ENCODE measurements around the gene FGF2. TPM values are rescaled to one million over a fixed set of nuclear protein-coding genes. Genes with fewer than 3 reads are reported as not detected.
"Not testable (repeated sequence)": the region's sequence is repeated elsewhere in the genome, so short reads cannot be mapped to it uniquely, and the experiment has no call there.

FGF2 gene
- total RNA-seq, 4 donors from 2014 or later, result 19.0 to 32.8 (median 24.6) TPM

- 18 to 19% methylated on average over 6 of the region's 6 CpGs for WGBS, 2 donors
- no peaks in the 10 kb centered on the region for H3K36me3 ChIP-seq
- no peaks in the 10 kb centered on the region for H3K9me3 ChIP-seq
- peaks cover 0 to 36% (median 16%) of the 10 kb centered on the region in 4 donors for H3K4me1 ChIP-seq
- no peak overlapping the region for H3K4me3 ChIP-seq
- DNase-seq (ENCODE audit: low spot score in 2 of 2), result peak in 1 of 2 donors; percentile 14
- peak overlapping the region; percentile 1 to 74 (median 50) for H3K27ac ChIP-seq
- H3K27me3 ChIP-seq, result no peaks in the 10 kb centered on the region
- peak in 1 of 2 donors; percentile 55 for TF ChIP-seq EP300 (IDR thresholded peaks at IDR 0.05)
- TF ChIP-seq POLR2A (IDR thresholded peaks at IDR 0.05), result no peak
Observed at GRCh38 chr4:122783301-122784215, 43.1 kb upstream of the FGF2 start.

- DNase-seq (ENCODE audit: low spot score in 2 of 2), result no peak
- no peaks in the 10 kb centered on the region for H3K27me3 ChIP-seq
- no peaks in the 10 kb centered on the region for H3K9me3 ChIP-seq
- H3K4me1 ChIP-seq, result peaks cover 0 to 36% (median 16%) of the 10 kb centered on the region in 4 donors
- H3K27ac ChIP-seq, result peak overlapping the region; percentile 1 to 74 (median 50)
- H3K36me3 ChIP-seq, result no peaks in the 10 kb centered on the region
- WGBS, 2 donors, result 7 to 14% methylated on average over 1 of the region's 1 CpG
- H3K4me3 ChIP-seq, result no peak overlapping the region
- TF ChIP-seq POLR2A (IDR thresholded peaks at IDR 0.05), result no peak
- TF ChIP-seq EP300 (IDR thresholded peaks at IDR 0.05), result no peak
- TF ChIP-seq CTCF (IDR thresholded peaks at IDR 0.05), result no peak
Observed at GRCh38 chr4:122784261-122784660, 42.4 kb upstream of the FGF2 start.

GRCh38 chr4:122785099-122785498, 41.5 kb upstream of the FGF2 start:
- no peaks in the 10 kb centered on the region for H3K27me3 ChIP-seq
- H3K27ac ChIP-seq, result no peak overlapping the region
- 97 to 100% methylated on average over 2 of the region's 2 CpGs for WGBS, 2 donors
- H3K4me3 ChIP-seq, result no peak overlapping the region
- TF ChIP-seq CTCF (IDR thresholded peaks at IDR 0.05) (no peak), POLR2A (IDR thresholded peaks at IDR 0.05) (no peak), EP300 (IDR thresholded peaks at IDR 0.05) (no peak)
- H3K4me1 ChIP-seq, result peaks cover 0 to 36% (median 16%) of the 10 kb centered on the region in 4 donors
- no peak for DNase-seq (ENCODE audit: low spot score in 2 of 2)
- no peaks in the 10 kb centered on the region for H3K36me3 ChIP-seq
- no peaks in the 10 kb centered on the region for H3K9me3 ChIP-seq

- not testable (repeated sequence) for H3K4me3 ChIP-seq; H3K9me3 ChIP-seq; H3K36me3 ChIP-seq; DNase-seq (ENCODE audit: low spot score in 2 of 2); H3K27ac ChIP-seq; H3K27me3 ChIP-seq
- WGBS, 2 donors, result 93 to 96% methylated on average over 4 of the region's 4 CpGs
- H3K4me1 ChIP-seq, result peaks cover 0 to 36% (median 16%) of the 10 kb centered on the region in 4 donors
Observed at GRCh38 chr4:122786296-122786695, 40.3 kb upstream of the FGF2 start.

- H3K27ac ChIP-seq; DNase-seq (ENCODE audit: low spot score in 2 of 2); H3K4me3 ChIP-seq; H3K27me3 ChIP-seq; H3K9me3 ChIP-seq; H3K36me3 ChIP-seq: not testable (repeated sequence)
- 93 to 94% methylated on average over 1 of the region's 1 CpG for WGBS, 2 donors
- H3K4me1 ChIP-seq, result peaks cover 0 to 35% (median 16%) of the 10 kb centered on the region in 4 donors
Observed at GRCh38 chr4:122786920-122787319, 39.7 kb upstream of the FGF2 start.

- no peak for DNase-seq (ENCODE audit: low spot score in 2 of 2)
- peaks cover 0 to 25% (median 13%) of the 10 kb centered on the region in 4 donors for H3K4me1 ChIP-seq
- no peaks in the 10 kb centered on the region for H3K36me3 ChIP-seq
- no peak for TF ChIP-seq EP300 (IDR thresholded peaks at IDR 0.05)
- no peak for TF ChIP-seq POLR2A (IDR thresholded peaks at IDR 0.05)
- no peak for TF ChIP-seq CTCF (IDR thresholded peaks at IDR 0.05)
- H3K4me3 ChIP-seq, result no peak overlapping the region
- WGBS, 2 donors, result 43 to 52% methylated on average over 1 of the region's 1 CpG
- no peak overlapping the region for H3K27ac ChIP-seq
- H3K27me3 ChIP-seq, result no peaks in the 10 kb centered on the region
- no peaks in the 10 kb centered on the region for H3K9me3 ChIP-seq
Observed at GRCh38 chr4:122787940-122788339, 38.7 kb upstream of the FGF2 start.

Measured in tibial nerve (tissue), 4 donors.